GM23338 (cell line): ENCODE data around the gene MSN. TPM values are rescaled to one million over a fixed set of nuclear protein-coding genes. Genes with fewer than 3 reads are reported as not detected.

ENCODE experiments used
- ATAC-seq: fragments of 200-7000 bp; cut with Tn5 transposase; 3 replicates; pipeline ENCODE4 v1.9.1; 2020
- DNase-seq: peaks from one replicate; pipeline ENCODE4 v3.0.0-alpha.2; 2015; ENCODE audit warnings: low spot score
- H2AFZ ChIP-seq: fragments of 200-600 bp; sonication (generic); 2 replicates; pipeline ENCODE4 v1.8.0; 2016; ENCODE audit warnings: antibody characterized with exemption, mild to moderate bottlenecking, moderate library complexity
- H3F3A ChIP-seq: fragments of 200-600 bp; sonication (generic); replicated peaks from 2 replicates; pipeline ENCODE4 v1.8.0; 2017; ENCODE audit warnings: antibody characterized with exemption, mixed run types, low read depth
- H3K27ac ChIP-seq: fragments of 200-600 bp; sonication (generic); 2 replicates; pipeline ENCODE4 v1.6.1; 2016; ENCODE audit warnings: low read depth
- H3K27me3 ChIP-seq: fragments of 200-600 bp; sonication (generic); 2 replicates; pipeline ENCODE4 v1.8.0; 2016; ENCODE audit warnings: mild to moderate bottlenecking, mixed run types, moderate library complexity; ENCODE audit not compliant: insufficient read depth
- H3K36me3 ChIP-seq: fragments of 200-600 bp; sonication (generic); 2 replicates; pipeline ENCODE4 v1.8.0; 2016; ENCODE audit warnings: mild to moderate bottlenecking; ENCODE audit not compliant: insufficient read depth
- H3K4me1 ChIP-seq: fragments of 200-600 bp; sonication (generic); 2 replicates; pipeline ENCODE4 v1.8.0; 2016; ENCODE audit warnings: mild to moderate bottlenecking, moderate library complexity; ENCODE audit not compliant: insufficient read depth
- H3K4me2 ChIP-seq: fragments of 200-600 bp; sonication (generic); 2 replicates; pipeline ENCODE4 v1.7.1; 2017; ENCODE audit warnings: mixed run types
- H3K4me3 ChIP-seq: fragments of 200-600 bp; sonication (generic); 2 replicates; pipeline ENCODE4 v1.6.1; 2016; ENCODE audit warnings: mixed run types
- H3K79me2 ChIP-seq: fragments of 200-600 bp; sonication (generic); replicated peaks from 2 replicates; pipeline ENCODE4 v1.8.0; 2017; ENCODE audit warnings: mild to moderate bottlenecking; ENCODE audit not compliant: insufficient read depth
- H3K9me2 ChIP-seq: fragments of 200-600 bp; sonication (generic); 2 replicates; pipeline ENCODE4 v1.8.0; 2017; ENCODE audit not compliant: insufficient read depth
- H4K20me1 ChIP-seq: fragments of 200-600 bp; sonication (generic); replicated peaks from 2 replicates; pipeline ENCODE4 v1.8.0; 2017; ENCODE audit warnings: mild to moderate bottlenecking; ENCODE audit not compliant: insufficient read depth
- H3K27ac Mint-ChIP-seq: 2 replicates; pipeline ENCODE4 v1.8.0; 2020; ENCODE audit warnings: inconsistent platforms, mild to moderate bottlenecking, moderate library complexity, mixed read lengths
- H3K27me3 Mint-ChIP-seq: 3 replicates; pipeline ENCODE4 v1.8.0; 2022; ENCODE audit warnings: low read depth, mild to moderate bottlenecking, moderate library complexity, mixed read lengths, inconsistent platforms; ENCODE audit not compliant: insufficient read depth, poor library complexity
- H3K36me3 Mint-ChIP-seq: 3 replicates; pipeline ENCODE4 v1.8.0; 2021; ENCODE audit warnings: low read depth, mild to moderate bottlenecking, inconsistent platforms, moderate library complexity, mixed read lengths
- H3K4me1 Mint-ChIP-seq: 3 replicates; pipeline ENCODE4 v1.8.0; 2020; ENCODE audit warnings: mild to moderate bottlenecking, inconsistent platforms, mixed read lengths
- H3K4me3 Mint-ChIP-seq: 3 replicates; pipeline ENCODE4 v1.8.0; 2021; ENCODE audit warnings: moderate library complexity, mild to moderate bottlenecking, inconsistent platforms, mixed read lengths
- H3K9me3 Mint-ChIP-seq: 3 replicates; pipeline ENCODE4 v1.8.0; 2020; ENCODE audit warnings: moderate library complexity, mild to moderate bottlenecking, inconsistent platforms, mixed read lengths
- CREB1 ChIP-seq: fragments of 250-450 bp; sonication (Bioruptor Pico); IDR thresholded peaks from 2 replicates; pipeline ENCODE4 v1.5.0; 2020; ENCODE audit warnings: low read depth, mild to moderate bottlenecking, moderate library complexity
- EZH2 ChIP-seq: fragments of 200-600 bp; sonication (generic); IDR thresholded peaks from one replicate; pipeline ENCODE4 v1.8.0; 2017; ENCODE audit warnings: antibody characterized with exemption, mild to moderate bottlenecking, low read depth; ENCODE audit not compliant: unreplicated experiment
- EZH2phosphoT487 ChIP-seq: fragments of 200-600 bp; sonication (generic); IDR thresholded peaks from one replicate; pipeline ENCODE4 v1.8.1; 2018; ENCODE audit warnings: antibody characterized with exemption; ENCODE audit not compliant: unreplicated experiment
- JUNB ChIP-seq: IDR thresholded peaks from one replicate; pipeline ENCODE4 v1.6.1; 2016; ENCODE audit warnings: antibody characterized with exemption; ENCODE audit not compliant: unreplicated experiment
- NANOG ChIP-seq: IDR thresholded peaks from 2 replicates; pipeline ENCODE4 v1.6.1; 2016; ENCODE audit warnings: antibody characterized with exemption, borderline replicate concordance
- POLR2AphosphoS5 ChIP-seq: IDR thresholded peaks from 2 replicates; pipeline ENCODE4 v1.6.1; 2016; ENCODE audit warnings: antibody characterized with exemption, low read depth
- STAT1 ChIP-seq: IDR thresholded peaks from one replicate; pipeline ENCODE4 v1.6.1; 2016; ENCODE audit warnings: antibody characterized with exemption; ENCODE audit not compliant: unreplicated experiment
- ZNF114 ChIP-seq: fragments of 250-450 bp; sonication (Bioruptor Pico); IDR thresholded peaks from 2 replicates; pipeline ENCODE4 v1.5.0; 2020; ENCODE audit warnings: mild to moderate bottlenecking, moderate library complexity
- ZNF331 ChIP-seq: fragments of 250-450 bp; sonication (Bioruptor Pico); IDR thresholded peaks from 2 replicates; pipeline ENCODE4 v1.5.0; 2020; ENCODE audit warnings: low read depth, mild to moderate bottlenecking, moderate library complexity
- polyA plus RNA-seq: library from polyadenylated mRNA; unstranded; fragments of >200 nt; fragmentation: Nextera tagmentation; extraction: Ambion mirVana; gene quantifications from 2 replicates; pipeline ENCODE4 v1.2.1, GENCODE V29; 2016
- total RNA-seq: library from RNA; depleted of rRNA; stranded (reverse); fragments of >200 nt; shearing (Covaris generic); gene quantifications from 2 replicates; pipeline ENCODE4 v1.2.3, GENCODE V29; 2014
- TF ChIP-seq, protein P1 (sequence below), 2 experiments: fragments of 200-600 bp in 1 of 2; sonication (generic) in 1 of 2; conservative IDR thresholded peaks; 2 replicates each; pipeline versions ENCODE4 v1.5.1 to v1.6.1; 2016 to 2017; ENCODE audit warnings: antibody characterized with exemption in 2 of 2, low read depth in 2 of 2, mild to moderate bottlenecking in 2 of 2, moderate library complexity in 1 of 2
- TF ChIP-seq, protein P2 (sequence below): IDR thresholded peaks from one replicate; pipeline ENCODE4 v1.6.1; 2018; ENCODE audit warnings: antibody characterized with exemption; ENCODE audit not compliant: unreplicated experiment
- TF ChIP-seq, protein P3 (sequence below): IDR thresholded peaks from 2 replicates; pipeline ENCODE4 v1.6.1; 2016; ENCODE audit warnings: antibody characterized with exemption
- TF ChIP-seq, protein P4 (sequence below): fragments of 250-450 bp; sonication (Bioruptor Pico); IDR thresholded peaks from 2 replicates; pipeline ENCODE4 v1.5.0; 2020; ENCODE audit warnings: mild to moderate bottlenecking, moderate library complexity

MSN gene
- total and polyA plus RNA-seq, 2 experiments from 2014 or later, result 49.2 to 120 TPM

- no peaks in the 10 kb centered on the region for H3K9me2 ChIP-seq
- no peaks in the 10 kb centered on the region for H3K27me3 ChIP-seq
- H3K79me2 ChIP-seq, result peaks cover 87% of the 10 kb centered on the region
- no peak overlapping the region for H3K4me3 ChIP-seq
- H3F3A ChIP-seq, result no peaks in the 10 kb centered on the region
- Mint-ChIP-seq H3K27ac (no peak overlapping the region), H3K4me1 (peaks cover 13% of the 10 kb centered on the region), H3K27me3 (no peaks in the 10 kb centered on the region), H3K9me3 (no peaks in the 10 kb centered on the region; the same call in 2 of the 3 replicates), H3K36me3 (peaks cover 12% of the 10 kb centered on the region), H3K4me3 (no peak overlapping the region)
- ATAC-seq, result no peak
- no peaks in the 10 kb centered on the region for H3K4me1 ChIP-seq
- no peak overlapping the region for H3K4me2 ChIP-seq
- H3K27ac ChIP-seq, result no peak overlapping the region
- H4K20me1 ChIP-seq, result no peaks in the 10 kb centered on the region
- DNase-seq, result no peak
- H2AFZ ChIP-seq, result no peak overlapping the region
- TF ChIP-seq POLR2AphosphoS5 (no peak), ZNF331 (CRISPR knock-in tag) (no peak), STAT1 (no peak), CREB1 (CRISPR knock-in tag) (no peak), EZH2phosphoT487 (no peak), JUNB (no peak), EZH2 (no peak), NANOG (no peak), ZNF114 (CRISPR knock-in tag) (no peak)
- TF ChIP-seq, protein P1, sequence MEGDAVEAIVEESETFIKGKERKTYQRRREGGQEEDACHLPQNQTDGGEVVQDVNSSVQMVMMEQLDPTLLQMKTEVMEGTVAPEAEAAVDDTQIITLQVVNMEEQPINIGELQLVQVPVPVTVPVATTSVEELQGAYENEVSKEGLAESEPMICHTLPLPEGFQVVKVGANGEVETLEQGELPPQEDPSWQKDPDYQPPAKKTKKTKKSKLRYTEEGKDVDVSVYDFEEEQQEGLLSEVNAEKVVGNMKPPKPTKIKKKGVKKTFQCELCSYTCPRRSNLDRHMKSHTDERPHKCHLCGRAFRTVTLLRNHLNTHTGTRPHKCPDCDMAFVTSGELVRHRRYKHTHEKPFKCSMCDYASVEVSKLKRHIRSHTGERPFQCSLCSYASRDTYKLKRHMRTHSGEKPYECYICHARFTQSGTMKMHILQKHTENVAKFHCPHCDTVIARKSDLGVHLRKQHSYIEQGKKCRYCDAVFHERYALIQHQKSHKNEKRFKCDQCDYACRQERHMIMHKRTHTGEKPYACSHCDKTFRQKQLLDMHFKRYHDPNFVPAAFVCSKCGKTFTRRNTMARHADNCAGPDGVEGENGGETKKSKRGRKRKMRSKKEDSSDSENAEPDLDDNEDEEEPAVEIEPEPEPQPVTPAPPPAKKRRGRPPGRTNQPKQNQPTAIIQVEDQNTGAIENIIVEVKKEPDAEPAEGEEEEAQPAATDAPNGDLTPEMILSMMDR (conservative IDR thresholded peaks at IDR 0.05; ENCODE audit: low read depth in 2 of 2), result no peak
- TF ChIP-seq, protein P2, sequence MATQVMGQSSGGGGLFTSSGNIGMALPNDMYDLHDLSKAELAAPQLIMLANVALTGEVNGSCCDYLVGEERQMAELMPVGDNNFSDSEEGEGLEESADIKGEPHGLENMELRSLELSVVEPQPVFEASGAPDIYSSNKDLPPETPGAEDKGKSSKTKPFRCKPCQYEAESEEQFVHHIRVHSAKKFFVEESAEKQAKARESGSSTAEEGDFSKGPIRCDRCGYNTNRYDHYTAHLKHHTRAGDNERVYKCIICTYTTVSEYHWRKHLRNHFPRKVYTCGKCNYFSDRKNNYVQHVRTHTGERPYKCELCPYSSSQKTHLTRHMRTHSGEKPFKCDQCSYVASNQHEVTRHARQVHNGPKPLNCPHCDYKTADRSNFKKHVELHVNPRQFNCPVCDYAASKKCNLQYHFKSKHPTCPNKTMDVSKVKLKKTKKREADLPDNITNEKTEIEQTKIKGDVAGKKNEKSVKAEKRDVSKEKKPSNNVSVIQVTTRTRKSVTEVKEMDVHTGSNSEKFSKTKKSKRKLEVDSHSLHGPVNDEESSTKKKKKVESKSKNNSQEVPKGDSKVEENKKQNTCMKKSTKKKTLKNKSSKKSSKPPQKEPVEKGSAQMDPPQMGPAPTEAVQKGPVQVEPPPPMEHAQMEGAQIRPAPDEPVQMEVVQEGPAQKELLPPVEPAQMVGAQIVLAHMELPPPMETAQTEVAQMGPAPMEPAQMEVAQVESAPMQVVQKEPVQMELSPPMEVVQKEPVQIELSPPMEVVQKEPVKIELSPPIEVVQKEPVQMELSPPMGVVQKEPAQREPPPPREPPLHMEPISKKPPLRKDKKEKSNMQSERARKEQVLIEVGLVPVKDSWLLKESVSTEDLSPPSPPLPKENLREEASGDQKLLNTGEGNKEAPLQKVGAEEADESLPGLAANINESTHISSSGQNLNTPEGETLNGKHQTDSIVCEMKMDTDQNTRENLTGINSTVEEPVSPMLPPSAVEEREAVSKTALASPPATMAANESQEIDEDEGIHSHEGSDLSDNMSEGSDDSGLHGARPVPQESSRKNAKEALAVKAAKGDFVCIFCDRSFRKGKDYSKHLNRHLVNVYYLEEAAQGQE, result no peak
- TF ChIP-seq, protein P3, sequence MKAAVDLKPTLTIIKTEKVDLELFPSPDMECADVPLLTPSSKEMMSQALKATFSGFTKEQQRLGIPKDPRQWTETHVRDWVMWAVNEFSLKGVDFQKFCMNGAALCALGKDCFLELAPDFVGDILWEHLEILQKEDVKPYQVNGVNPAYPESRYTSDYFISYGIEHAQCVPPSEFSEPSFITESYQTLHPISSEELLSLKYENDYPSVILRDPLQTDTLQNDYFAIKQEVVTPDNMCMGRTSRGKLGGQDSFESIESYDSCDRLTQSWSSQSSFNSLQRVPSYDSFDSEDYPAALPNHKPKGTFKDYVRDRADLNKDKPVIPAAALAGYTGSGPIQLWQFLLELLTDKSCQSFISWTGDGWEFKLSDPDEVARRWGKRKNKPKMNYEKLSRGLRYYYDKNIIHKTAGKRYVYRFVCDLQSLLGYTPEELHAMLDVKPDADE, result no peak
- TF ChIP-seq, protein P4, sequence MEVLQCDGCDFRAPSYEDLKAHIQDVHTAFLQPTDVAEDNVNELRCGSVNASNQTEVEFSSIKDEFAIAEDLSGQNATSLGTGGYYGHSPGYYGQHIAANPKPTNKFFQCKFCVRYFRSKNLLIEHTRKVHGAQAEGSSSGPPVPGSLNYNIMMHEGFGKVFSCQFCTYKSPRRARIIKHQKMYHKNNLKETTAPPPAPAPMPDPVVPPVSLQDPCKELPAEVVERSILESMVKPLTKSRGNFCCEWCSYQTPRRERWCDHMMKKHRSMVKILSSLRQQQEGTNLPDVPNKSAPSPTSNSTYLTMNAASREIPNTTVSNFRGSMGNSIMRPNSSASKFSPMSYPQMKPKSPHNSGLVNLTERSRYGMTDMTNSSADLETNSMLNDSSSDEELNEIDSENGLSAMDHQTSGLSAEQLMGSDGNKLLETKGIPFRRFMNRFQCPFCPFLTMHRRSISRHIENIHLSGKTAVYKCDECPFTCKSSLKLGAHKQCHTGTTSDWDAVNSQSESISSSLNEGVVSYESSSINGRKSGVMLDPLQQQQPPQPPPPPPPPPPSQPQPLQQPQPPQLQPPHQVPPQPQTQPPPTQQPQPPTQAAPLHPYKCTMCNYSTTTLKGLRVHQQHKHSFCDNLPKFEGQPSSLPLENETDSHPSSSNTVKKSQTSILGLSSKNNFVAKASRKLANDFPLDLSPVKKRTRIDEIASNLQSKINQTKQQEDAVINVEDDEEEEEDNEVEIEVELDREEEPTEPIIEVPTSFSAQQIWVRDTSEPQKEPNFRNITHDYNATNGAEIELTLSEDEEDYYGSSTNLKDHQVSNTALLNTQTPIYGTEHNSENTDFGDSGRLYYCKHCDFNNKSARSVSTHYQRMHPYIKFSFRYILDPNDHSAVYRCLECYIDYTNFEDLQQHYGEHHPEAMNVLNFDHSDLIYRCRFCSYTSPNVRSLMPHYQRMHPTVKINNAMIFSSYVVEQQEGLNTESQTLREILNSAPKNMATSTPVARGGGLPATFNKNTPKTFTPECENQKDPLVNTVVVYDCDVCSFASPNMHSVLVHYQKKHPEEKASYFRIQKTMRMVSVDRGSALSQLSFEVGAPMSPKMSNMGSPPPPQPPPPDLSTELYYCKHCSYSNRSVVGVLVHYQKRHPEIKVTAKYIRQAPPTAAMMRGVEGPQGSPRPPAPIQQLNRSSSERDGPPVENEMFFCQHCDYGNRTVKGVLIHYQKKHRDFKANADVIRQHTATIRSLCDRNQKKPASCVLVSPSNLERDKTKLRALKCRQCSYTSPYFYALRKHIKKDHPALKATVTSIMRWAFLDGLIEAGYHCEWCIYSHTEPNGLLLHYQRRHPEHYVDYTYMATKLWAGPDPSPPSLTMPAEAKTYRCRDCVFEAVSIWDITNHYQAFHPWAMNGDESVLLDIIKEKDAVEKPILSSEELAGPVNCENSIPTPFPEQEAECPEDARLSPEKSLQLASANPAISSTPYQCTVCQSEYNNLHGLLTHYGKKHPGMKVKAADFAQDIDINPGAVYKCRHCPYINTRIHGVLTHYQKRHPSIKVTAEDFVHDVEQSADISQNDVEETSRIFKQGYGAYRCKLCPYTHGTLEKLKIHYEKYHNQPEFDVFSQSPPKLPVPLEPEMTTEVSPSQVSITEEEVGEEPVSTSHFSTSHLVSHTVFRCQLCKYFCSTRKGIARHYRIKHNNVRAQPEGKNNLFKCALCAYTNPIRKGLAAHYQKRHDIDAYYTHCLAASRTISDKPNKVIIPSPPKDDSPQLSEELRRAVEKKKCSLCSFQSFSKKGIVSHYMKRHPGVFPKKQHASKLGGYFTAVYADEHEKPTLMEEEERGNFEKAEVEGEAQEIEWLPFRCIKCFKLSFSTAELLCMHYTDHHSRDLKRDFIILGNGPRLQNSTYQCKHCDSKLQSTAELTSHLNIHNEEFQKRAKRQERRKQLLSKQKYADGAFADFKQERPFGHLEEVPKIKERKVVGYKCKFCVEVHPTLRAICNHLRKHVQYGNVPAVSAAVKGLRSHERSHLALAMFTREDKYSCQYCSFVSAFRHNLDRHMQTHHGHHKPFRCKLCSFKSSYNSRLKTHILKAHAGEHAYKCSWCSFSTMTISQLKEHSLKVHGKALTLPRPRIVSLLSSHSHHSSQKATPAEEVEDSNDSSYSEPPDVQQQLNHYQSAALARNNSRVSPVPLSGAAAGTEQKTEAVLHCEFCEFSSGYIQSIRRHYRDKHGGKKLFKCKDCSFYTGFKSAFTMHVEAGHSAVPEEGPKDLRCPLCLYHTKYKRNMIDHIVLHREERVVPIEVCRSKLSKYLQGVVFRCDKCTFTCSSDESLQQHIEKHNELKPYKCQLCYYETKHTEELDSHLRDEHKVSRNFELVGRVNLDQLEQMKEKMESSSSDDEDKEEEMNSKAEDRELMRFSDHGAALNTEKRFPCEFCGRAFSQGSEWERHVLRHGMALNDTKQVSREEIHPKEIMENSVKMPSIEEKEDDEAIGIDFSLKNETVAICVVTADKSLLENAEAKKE (CRISPR knock-in tag), result no peak
- no peaks in the 10 kb centered on the region for H3K36me3 ChIP-seq
Measured at GRCh38 chrX:65686236-65686635, 18.8 kb downstream of the MSN start.
